DMS153 treated with DMSO at 0.1 percent for 48 hours (cell line): Measurements from ENCODE around the gene U2SURP.

Experiments
- DNase-seq: peaks from one replicate; lab custom pipeline; 2025; ENCODE audit not compliant: unreplicated experiment; lab: John Stamatoyannopoulos, UW

U2SURP gene

DNA sequence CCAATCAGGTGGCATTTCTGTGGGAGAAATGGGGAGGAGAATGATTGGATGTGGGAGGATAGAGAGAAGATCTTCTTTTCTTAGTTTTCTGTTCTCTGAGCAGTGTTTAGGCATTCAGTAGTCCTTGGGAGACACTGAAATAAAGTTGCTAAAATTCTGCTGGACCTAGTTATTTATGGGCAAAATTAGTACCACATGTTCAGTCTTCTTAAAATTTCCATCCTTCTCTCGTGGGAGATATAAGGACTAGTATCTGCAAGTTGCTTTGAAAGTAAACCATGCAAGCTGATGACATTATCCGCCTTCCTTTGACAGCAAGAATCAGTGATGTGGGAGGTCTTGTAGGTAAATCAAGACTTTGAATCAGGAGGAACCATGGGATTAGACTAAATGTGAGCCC, 98.3 kb downstream of the U2SURP start:
- DNase-seq = no peak

- no peak for DNase-seq
Observed at GRCh38 chr3:143100451-143100850, 99.1 kb downstream of the U2SURP start.

DNA sequence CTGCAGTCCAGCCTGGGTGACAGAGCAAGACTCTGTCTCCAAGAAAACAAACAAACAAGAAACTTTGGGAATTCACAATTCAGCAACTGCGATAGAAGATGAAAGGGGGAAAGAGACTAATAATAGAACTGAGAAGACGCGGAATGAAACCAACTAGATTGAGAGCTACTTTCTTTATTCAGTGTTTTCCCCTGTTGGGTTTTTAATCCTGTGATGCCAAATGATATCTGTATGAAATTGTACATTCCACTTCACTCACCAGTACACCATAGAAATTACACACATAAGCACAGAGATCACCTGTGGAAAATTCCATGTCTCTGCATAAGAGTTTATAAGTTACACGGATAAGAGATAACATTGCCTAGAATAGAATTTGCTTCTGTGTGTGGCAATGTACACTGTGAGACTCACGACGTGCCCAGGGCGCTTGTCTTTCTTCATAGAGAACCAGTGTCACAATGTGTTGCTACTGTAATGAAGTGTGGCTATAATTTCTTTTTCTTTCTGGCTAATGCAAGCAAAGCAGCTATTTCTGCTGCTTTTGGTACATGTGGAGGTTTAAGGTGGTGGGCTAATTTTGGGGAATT, 100.5 kb downstream of the U2SURP start:
- no peak for DNase-seq

DNA sequence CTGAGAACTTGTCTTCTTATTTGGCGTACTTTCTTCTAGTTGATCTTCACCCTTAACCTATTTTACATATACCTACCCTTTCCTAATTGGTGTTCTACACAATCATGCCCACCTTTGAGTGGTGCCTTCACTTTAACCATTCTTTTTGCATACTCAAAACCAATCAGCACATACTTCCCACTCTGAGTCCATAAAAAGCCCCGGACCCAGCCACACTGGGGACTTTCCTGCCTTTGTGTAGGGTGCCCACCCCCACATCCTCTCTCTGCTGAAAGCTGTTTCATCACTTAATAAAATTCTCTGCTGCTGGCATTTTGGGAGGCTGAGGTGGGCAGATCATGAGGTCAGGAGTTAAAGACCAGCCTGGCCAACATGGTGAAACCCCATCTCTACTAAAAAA, 102.3 kb downstream of the U2SURP start:
- no peak for DNase-seq

DNA sequence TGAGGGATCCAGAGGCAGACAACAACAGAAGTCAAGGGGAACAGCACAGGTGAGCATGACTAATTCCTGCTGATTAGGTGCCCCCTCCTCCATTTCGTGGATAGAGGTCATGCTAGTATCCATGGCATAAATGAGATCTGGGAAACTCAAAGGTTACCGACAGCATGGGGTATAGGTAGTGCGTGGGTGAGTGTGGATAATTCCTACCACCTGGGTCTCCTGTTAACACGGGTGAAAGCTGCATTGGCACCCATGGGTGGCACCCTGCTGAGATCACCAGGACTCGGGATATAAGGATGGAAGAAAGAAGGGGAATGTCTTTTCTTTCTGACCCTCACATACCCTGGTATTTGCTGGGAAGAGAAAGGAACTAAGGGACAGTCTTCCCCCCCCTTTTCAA, 103.8 kb downstream of the U2SURP start:
- DNase-seq = no peak

GRCh38 chr3:143109861-143110260, 108.5 kb downstream of the U2SURP start:
- no peak for DNase-seq
